CD4-positive, alpha-beta T cell treated with Interleukin-10 for 1 hour (primary cell): Measurements from ENCODE around the gene CERS6.

ENCODE experiments used
- DNase-seq: peaks from one replicate; pipeline ENCODE4 v3.0.0-alpha.2; 2020

The CERS6 gene

GRCh38 chr2:168574856-168575630, 119.0 kb downstream of the CERS6 start:
- no peak for DNase-seq

- no peak for DNase-seq
Observed at GRCh38 chr2:168577885-168578284, 121.8 kb downstream of the CERS6 start.

GRCh38 chr2:168583064-168583709, 127.1 kb downstream of the CERS6 start:
- DNase-seq, result no peak

GRCh38 chr2:168583710-168584521, 127.8 kb downstream of the CERS6 start:
- DNase-seq, result no peak

- no peak for DNase-seq
Observed at GRCh38 chr2:168584911-168585310, 128.8 kb downstream of the CERS6 start.

GRCh38 chr2:168585700-168586099, 129.6 kb downstream of the CERS6 start:
- no peak for DNase-seq

- no peak for DNase-seq
Observed at GRCh38 chr2:168587307-168587706, 131.2 kb downstream of the CERS6 start.

- DNase-seq, result no peak
Observed at GRCh38 chr2:168589236-168590211, 133.5 kb downstream of the CERS6 start.

GRCh38 chr2:168592181-168592831, 136.2 kb downstream of the CERS6 start:
- no peak for DNase-seq

- DNase-seq, result no peak
Observed at GRCh38 chr2:168593713-168594112, 137.6 kb downstream of the CERS6 start.

GRCh38 chr2:168594778-168595177, 138.7 kb downstream of the CERS6 start:
- no peak for DNase-seq

- no peak for DNase-seq
Observed at GRCh38 chr2:168596881-168597655, 141.0 kb downstream of the CERS6 start.

- DNase-seq, result no peak
Observed at GRCh38 chr2:168599738-168600137, 143.7 kb downstream of the CERS6 start.

- no peak for DNase-seq
Observed at GRCh38 chr2:168600949-168601348, 144.9 kb downstream of the CERS6 start.

GRCh38 chr2:168601741-168602140, 145.7 kb downstream of the CERS6 start:
- DNase-seq, result no peak

- no peak for DNase-seq
Observed at GRCh38 chr2:168602379-168602778, 146.3 kb downstream of the CERS6 start.

- no peak for DNase-seq
Observed at GRCh38 chr2:168602846-168603401, 146.9 kb downstream of the CERS6 start.

- DNase-seq, result no peak
Observed at GRCh38 chr2:168603439-168603961, 147.4 kb downstream of the CERS6 start.

GRCh38 chr2:168604252-168604651, 148.2 kb downstream of the CERS6 start:
- DNase-seq, result no peak

- no peak for DNase-seq
Observed at GRCh38 chr2:168607992-168608391, 151.9 kb downstream of the CERS6 start.
